ENCODE data around the gene GOLGA6L7.
"Not testable (repeated sequence)": the region's sequence is repeated elsewhere in the genome, so short reads cannot be mapped to it uniquely, and the experiment has no call there.

- TF ChIP-seq CTCF, POLR2A (IDR thresholded peaks at IDR 0.05): not testable (repeated sequence)
These were observed 485 bp downstream of the GOLGA6L7 start for GRCh38 chr15:28847959-28848358.

All from ovary (tissue), 3 donors.